AG10803 (cell line): ENCODE measurements around the gene CTNNA2.

Experiments used
- DNase-seq: peaks from one replicate; pipeline ENCODE4 v3.0.0; 2010; ENCODE audit warnings: low read depth
- H3K4me3 ChIP-seq: 2 replicates; pipeline ENCODE4 v1.5.1; 2011; ENCODE audit warnings: mild to moderate bottlenecking, low read length, control low read depth
- CTCF ChIP-seq: conservative IDR thresholded peaks from 2 replicates; pipeline ENCODE4 v1.5.1; 2011; ENCODE audit warnings: mild to moderate bottlenecking, low read length, control low read depth, inconsistent platforms

The CTNNA2 gene

DNA sequence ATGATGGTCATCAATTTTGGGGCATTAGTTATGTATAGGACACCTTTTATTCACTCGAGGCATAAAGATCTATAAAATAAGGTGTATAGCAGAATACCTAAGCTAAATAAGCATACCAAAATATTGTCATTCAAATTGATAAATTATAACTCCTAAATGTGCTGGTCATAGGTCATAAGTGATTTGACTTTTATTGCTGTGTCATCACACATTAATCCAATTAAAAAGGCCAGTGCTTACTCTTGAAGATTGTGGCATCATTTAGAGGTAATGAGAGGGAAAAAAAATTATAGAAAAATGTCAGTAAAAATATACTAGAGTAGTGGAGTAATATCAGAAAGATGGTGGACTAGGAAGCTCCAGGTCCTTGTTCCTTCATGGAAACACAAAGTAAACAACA is 1138.6 kb downstream of the CTNNA2 start:
- H3K4me3 ChIP-seq: no peak overlapping the region
- no peak for DNase-seq
- no peak for TF ChIP-seq CTCF

- DNase-seq: no peak
- no peak for TF ChIP-seq CTCF
- no peak overlapping the region for H3K4me3 ChIP-seq
Measured at GRCh38 chr2:80655265-80655664, 1142.4 kb downstream of the CTNNA2 start.

DNA sequence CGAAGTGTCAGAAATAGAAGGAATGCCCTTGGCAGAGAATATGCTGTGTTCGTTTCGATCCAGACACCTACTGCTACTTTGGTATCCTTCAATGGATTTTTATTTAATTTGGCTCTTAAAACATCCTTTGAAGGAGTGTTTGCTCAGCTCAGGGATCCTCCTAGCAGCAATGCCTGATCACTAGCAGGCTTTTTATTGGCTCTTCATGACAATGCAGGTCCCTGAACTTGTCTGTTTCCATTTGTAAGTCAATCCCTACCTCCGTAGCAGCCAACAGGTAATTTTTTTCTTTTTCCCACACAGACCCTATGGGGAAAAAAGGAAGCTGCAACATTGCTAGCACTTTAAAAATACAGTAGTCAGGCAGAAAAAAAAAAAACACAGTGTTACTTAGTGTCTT is 1157.9 kb downstream of the CTNNA2 start:
- DNase-seq: no peak
- TF ChIP-seq CTCF: no peak
- H3K4me3 ChIP-seq: no peak overlapping the region

DNA sequence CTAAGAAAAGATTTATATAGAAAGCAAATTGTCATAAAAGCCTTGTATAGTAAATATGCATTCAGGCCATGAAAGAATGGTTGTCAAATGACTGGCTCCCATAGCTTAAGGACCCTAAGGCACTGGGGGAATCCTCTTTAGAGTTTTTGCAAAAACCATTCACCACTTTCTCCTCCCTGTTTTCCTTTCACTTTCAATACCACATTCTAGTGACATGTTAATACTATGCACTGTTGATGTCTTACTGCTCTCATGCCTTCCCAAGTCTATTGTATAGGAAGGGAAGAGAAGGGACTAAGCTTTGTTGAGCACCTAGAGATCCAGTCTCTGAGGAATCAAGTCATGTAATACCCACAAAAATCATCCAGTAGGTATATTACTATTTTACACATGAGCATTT is 1174.7 kb downstream of the CTNNA2 start:
- DNase-seq: no peak
- no peak for TF ChIP-seq CTCF
- H3K4me3 ChIP-seq: no peak overlapping the region

GRCh38 chr2:80689106-80689505 is 1176.3 kb downstream of the CTNNA2 start:
- TF ChIP-seq CTCF: no peak
- H3K4me3 ChIP-seq: no peak overlapping the region
- DNase-seq: no peak
